Nephron progenitor cell (in vitro differentiated cells): ENCODE data around the gene TYW3.
"Not testable (repeated sequence)": the region's sequence is repeated elsewhere in the genome, so short reads cannot be mapped to it uniquely, and the experiment has no call there.

Experiments
- DNase-seq: peaks from one replicate; pipeline ENCODE4 v3.0.0; 2021
- H3K27ac Mint-ChIP-seq: 2 replicates; pipeline ENCODE4 v1.8.0; 2021; ENCODE audit warnings: mild to moderate bottlenecking, moderate library complexity, mixed read lengths
- H3K27me3 Mint-ChIP-seq: 2 replicates; pipeline ENCODE4 v1.8.0; 2021; ENCODE audit warnings: mild to moderate bottlenecking, low read depth, mixed read lengths; ENCODE audit not compliant: poor library complexity
- H3K36me3 Mint-ChIP-seq: 2 replicates; pipeline ENCODE4 v1.8.0; 2021; ENCODE audit warnings: low read depth, mixed read lengths
- H3K4me1 Mint-ChIP-seq: 2 replicates; pipeline ENCODE4 v1.8.0; 2021; ENCODE audit warnings: mixed read lengths
- H3K4me3 Mint-ChIP-seq: 2 replicates; pipeline ENCODE4 v1.8.0; 2021; ENCODE audit warnings: mild to moderate bottlenecking, moderate library complexity, mixed read lengths
- H3K9me3 Mint-ChIP-seq: 2 replicates; pipeline ENCODE4 v1.8.0; 2021; ENCODE audit warnings: mild to moderate bottlenecking, moderate library complexity, mixed read lengths
- TF ChIP-seq, protein P1 (sequence below): fragments of 200-600 bp; sonication (generic); IDR thresholded peaks from 2 replicates; pipeline ENCODE4 v1.5.0; 2021; ENCODE audit warnings: antibody characterized with exemption

Gene TYW3

DNA sequence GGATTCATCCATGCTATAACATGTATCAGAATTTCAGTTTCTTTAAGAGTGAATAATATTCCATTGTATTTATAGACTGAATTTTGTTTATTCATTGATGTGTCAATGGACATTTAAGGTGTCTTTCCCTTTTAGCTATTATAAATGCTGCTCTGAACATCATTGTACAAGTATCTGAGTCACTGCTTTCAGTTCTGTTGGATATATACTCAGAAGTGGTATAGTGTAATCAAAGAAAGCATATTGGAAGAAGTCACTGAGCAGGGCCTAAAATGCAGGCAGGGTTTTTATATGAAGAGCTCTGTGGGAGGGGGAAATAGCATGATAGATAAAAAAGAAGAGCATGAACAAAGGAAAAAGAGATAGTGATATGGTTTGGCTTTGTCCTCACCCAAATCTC is 22.5 kb downstream of the TYW3 start:
- Mint-ChIP-seq H3K9me3 (peaks cover 26% of the 10 kb centered on the region), H3K36me3 (peaks cover 93% of the 10 kb centered on the region), H3K27ac (no peak overlapping the region), H3K27me3 (no peaks in the 10 kb centered on the region), H3K4me3 (no peak overlapping the region), H3K4me1 (no peaks in the 10 kb centered on the region)
- TF ChIP-seq, protein P1, sequence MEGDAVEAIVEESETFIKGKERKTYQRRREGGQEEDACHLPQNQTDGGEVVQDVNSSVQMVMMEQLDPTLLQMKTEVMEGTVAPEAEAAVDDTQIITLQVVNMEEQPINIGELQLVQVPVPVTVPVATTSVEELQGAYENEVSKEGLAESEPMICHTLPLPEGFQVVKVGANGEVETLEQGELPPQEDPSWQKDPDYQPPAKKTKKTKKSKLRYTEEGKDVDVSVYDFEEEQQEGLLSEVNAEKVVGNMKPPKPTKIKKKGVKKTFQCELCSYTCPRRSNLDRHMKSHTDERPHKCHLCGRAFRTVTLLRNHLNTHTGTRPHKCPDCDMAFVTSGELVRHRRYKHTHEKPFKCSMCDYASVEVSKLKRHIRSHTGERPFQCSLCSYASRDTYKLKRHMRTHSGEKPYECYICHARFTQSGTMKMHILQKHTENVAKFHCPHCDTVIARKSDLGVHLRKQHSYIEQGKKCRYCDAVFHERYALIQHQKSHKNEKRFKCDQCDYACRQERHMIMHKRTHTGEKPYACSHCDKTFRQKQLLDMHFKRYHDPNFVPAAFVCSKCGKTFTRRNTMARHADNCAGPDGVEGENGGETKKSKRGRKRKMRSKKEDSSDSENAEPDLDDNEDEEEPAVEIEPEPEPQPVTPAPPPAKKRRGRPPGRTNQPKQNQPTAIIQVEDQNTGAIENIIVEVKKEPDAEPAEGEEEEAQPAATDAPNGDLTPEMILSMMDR, result no peak
- no peak for DNase-seq

DNA sequence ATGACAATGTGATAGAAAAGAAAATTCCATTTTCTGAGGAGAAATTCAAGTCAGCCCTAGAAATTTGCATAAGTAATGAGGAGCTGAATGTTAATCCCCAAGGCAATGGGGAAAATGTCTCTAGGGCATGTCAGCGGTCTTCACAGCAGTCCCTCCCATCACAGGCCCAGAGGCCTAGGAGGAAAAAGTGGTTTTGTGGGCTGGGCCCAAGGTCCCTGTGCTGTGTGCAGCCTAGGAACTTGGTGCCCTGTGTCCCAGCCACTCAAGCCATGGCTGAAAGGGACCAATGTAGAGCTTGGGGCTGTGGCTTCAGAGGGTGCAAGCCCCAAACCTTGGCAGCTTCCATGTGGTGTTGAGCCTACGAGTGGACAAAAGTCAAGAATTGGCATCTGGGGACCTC is 23.7 kb downstream of the TYW3 start:
- H3K9me3 Mint-ChIP-seq, result peaks cover 26% of the 10 kb centered on the region
- H3K27me3 Mint-ChIP-seq, H3K4me1 Mint-ChIP-seq, DNase-seq, H3K27ac Mint-ChIP-seq, H3K4me3 Mint-ChIP-seq: not testable (repeated sequence)
- H3K36me3 Mint-ChIP-seq, result peaks cover 94% of the 10 kb centered on the region

DNA sequence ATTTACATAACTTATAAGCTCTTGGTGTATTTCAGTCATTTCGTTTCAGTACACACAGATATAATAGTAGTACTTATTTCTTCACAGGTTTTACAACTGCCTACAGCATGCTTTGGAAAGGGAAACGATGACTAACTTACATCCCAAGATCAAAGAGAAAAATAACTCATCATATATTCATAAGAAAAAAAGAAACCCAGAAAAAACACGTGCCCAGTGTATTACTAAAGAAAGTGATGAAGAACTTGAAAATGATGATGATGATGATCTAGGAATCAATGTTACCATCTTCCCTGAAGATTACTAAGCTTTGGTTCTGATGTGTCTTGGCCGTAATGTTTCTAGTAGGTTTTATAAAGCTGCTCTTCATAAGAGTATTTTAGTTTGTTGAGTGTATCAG is 30.9 kb downstream of the TYW3 start:
- no peaks in the 10 kb centered on the region for H3K4me1 Mint-ChIP-seq
- TF ChIP-seq, protein P1, result no peak
- DNase-seq, result no peak
- H3K27ac Mint-ChIP-seq, result no peak overlapping the region
- peaks cover 32% of the 10 kb centered on the region for H3K36me3 Mint-ChIP-seq
- no peak overlapping the region for H3K4me3 Mint-ChIP-seq
- H3K9me3 Mint-ChIP-seq, result no peaks in the 10 kb centered on the region
- no peaks in the 10 kb centered on the region for H3K27me3 Mint-ChIP-seq

DNA sequence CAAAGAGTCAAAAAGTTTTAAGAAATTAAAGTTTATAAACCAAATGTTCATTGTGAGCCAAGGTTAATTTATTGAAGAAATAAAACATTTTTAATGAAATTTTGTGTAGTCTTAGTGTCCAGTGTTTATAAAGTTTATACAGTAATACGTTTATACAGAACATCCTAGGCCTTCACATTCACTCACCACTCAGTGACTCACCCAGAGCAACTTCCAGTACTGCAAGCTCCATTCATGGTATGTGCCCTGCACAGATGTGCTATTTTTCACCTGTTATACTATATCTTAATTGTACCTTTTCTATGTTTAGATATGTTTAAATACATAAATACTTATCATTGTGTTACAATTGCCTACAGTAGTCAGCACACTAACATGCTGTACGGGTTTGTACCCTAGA is 33.6 kb downstream of the TYW3 start:
- H3K4me3 Mint-ChIP-seq, result no peak overlapping the region
- H3K27me3 Mint-ChIP-seq, result no peaks in the 10 kb centered on the region
- no peaks in the 10 kb centered on the region for H3K4me1 Mint-ChIP-seq
- H3K9me3 Mint-ChIP-seq, result no peaks in the 10 kb centered on the region
- TF ChIP-seq, protein P1, result no peak
- no peak for DNase-seq
- no peak overlapping the region for H3K27ac Mint-ChIP-seq
- H3K36me3 Mint-ChIP-seq, result peaks cover 9% of the 10 kb centered on the region

DNA sequence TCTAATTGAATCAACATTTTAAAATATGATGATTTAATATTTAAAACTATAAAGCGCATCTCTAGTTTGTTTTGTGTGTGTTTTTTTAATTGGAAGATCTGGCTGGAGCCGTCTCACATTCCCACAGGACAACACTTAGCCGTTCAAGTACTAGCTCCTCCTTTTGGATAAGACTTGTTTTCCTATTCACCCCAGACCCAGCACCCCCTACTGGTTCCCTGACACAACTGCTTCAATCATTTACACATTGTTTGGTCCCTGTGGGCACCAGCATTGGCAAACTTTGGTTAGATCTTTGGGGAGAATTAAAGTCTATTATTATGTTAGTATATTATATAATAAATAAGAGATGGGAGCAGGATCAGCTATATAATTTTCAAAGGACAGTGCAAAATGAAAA is 34.5 kb downstream of the TYW3 start:
- no peak overlapping the region for H3K4me3 Mint-ChIP-seq
- no peak overlapping the region for H3K27ac Mint-ChIP-seq
- DNase-seq, result peak; percentile 4
- H3K9me3 Mint-ChIP-seq, result no peaks in the 10 kb centered on the region
- H3K36me3 Mint-ChIP-seq, result peaks cover 3% of the 10 kb centered on the region
- no peaks in the 10 kb centered on the region for H3K27me3 Mint-ChIP-seq
- TF ChIP-seq, protein P1, result peak; percentile 37
- H3K4me1 Mint-ChIP-seq, result no peaks in the 10 kb centered on the region

DNA sequence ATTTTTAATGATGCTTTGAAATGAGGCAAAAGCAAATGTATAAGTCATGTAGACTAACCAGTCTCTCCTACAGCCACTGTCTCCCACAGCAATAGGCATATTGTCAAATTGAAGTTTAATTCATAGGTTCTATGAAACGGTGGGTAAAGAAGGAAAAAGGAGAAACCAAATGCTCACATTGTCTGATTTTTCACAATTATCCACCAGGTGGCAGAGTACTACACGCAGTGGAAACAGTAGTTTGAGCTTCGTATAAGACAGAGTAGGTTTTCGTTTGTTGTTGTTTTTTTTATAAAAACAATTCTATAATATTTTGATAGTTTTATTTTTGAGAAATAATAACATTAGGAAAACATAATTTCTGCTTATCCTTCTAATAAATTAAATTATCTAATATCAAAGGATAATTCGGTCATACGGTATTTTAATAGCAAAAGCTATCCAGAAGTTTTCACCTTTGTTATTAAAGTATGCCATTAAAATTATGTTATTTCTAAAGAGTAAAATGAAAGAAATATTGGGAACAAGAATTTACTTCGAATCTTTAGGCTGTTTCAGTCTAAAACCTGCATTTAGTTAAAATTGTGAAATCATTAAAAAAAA is 39.1 kb downstream of the TYW3 start:
- H3K36me3 Mint-ChIP-seq, result no peaks in the 10 kb centered on the region
- H3K4me1 Mint-ChIP-seq, result no peaks in the 10 kb centered on the region
- peaks cover 4% of the 10 kb centered on the region for H3K27me3 Mint-ChIP-seq
- DNase-seq, result peak; percentile 32
- no peak overlapping the region for H3K27ac Mint-ChIP-seq
- no peaks in the 10 kb centered on the region for H3K9me3 Mint-ChIP-seq
- no peak overlapping the region for H3K4me3 Mint-ChIP-seq
- TF ChIP-seq, protein P1, result peak; percentile 78
